ENCODE data around the gene UNC5A. TPM values are rescaled to one million over a fixed set of nuclear protein-coding genes. Genes with fewer than 3 reads are reported as not detected.

UNC5A gene
- total RNA-seq, 1 experiment from 2014 or later: 0.07 TPM

GRCh38 chr5:176889321-176890280, 79.2 kb downstream of the UNC5A start:
- no peaks in the 10 kb centered on the region for H3F3A ChIP-seq (ENCODE audit: low read length, unreplicated experiment)
- no peak overlapping the region for H3K9ac ChIP-seq (ENCODE audit: low read length)
- DNase-seq (no peak), ATAC-seq (no peak)
- no peaks in the 10 kb centered on the region for H3K9me2 ChIP-seq (replicated peaks; ENCODE audit: low read length)
- H3K9me3 ChIP-seq (ENCODE audit: low read length): no peaks in the 10 kb centered on the region
- H3K79me2 ChIP-seq (ENCODE audit: low read length): no peaks in the 10 kb centered on the region
- no peak overlapping the region for H3K4me2 ChIP-seq (ENCODE audit: low read length)
- H3K27me3 ChIP-seq (ENCODE audit: low read length): no peaks in the 10 kb centered on the region; the same call in 1 of the 2 replicates
- no peaks in the 10 kb centered on the region for H4K20me1 ChIP-seq (ENCODE audit: low read length)
- no peaks in the 10 kb centered on the region for H3K36me3 ChIP-seq (ENCODE audit: low read depth, low read length)
- CTCF ChIA-PET: no interaction called here
- POLR2A ChIA-PET (ENCODE audit: unreplicated experiment): no interaction called here
- H2AFZ ChIP-seq (ENCODE audit: low read length): no peak overlapping the region
- intact Hi-C loops (cut with micrococcal nuclease): no loop called here
- H3K27ac ChIP-seq (ENCODE audit: low read length): no peak overlapping the region
- H3K4me1 ChIP-seq (ENCODE audit: insufficient read depth, low read length): no peaks in the 10 kb centered on the region
- TF ChIP-seq EZH2 (IDR thresholded peaks at IDR 0.05; ENCODE audit: low read length, unreplicated experiment) (no peak), EZH2phosphoT487 (IDR thresholded peaks at IDR 0.05; ENCODE audit: borderline replicate concordance, low read length) (no peak), CTCF (conservative IDR thresholded peaks at IDR 0.05; ENCODE audit: low read depth, low read length) (no peak)
- no peak overlapping the region for H3K4me3 ChIP-seq (ENCODE audit: low read length)
- BruUV-seq (replicated peaks): no TSS peak

GRCh38 chr5:176890455-176891330, 80.3 kb downstream of the UNC5A start:
- POLR2A ChIA-PET (ENCODE audit: unreplicated experiment): no interaction called here
- TF ChIP-seq EZH2 (IDR thresholded peaks at IDR 0.05; ENCODE audit: low read length, unreplicated experiment) (no peak), CTCF (conservative IDR thresholded peaks at IDR 0.05; ENCODE audit: low read depth, low read length) (no peak), EZH2phosphoT487 (IDR thresholded peaks at IDR 0.05; ENCODE audit: borderline replicate concordance, low read length) (no peak)
- intact Hi-C loops (cut with micrococcal nuclease): no loop called here
- Histone ChIP-seq H3K27me3 (ENCODE audit: low read length) (no peaks in the 10 kb centered on the region; the same call in 1 of the 2 replicates), H3F3A (ENCODE audit: low read length, unreplicated experiment) (no peaks in the 10 kb centered on the region), H2AFZ (ENCODE audit: low read length) (no peak overlapping the region), H3K4me2 (ENCODE audit: low read length) (no peak overlapping the region), H3K9me3 (ENCODE audit: low read length) (no peaks in the 10 kb centered on the region), H3K4me3 (ENCODE audit: low read length) (no peak overlapping the region), H3K79me2 (ENCODE audit: low read length) (no peaks in the 10 kb centered on the region), H4K20me1 (ENCODE audit: low read length) (no peaks in the 10 kb centered on the region), H3K36me3 (ENCODE audit: low read depth, low read length) (no peaks in the 10 kb centered on the region), H3K4me1 (ENCODE audit: insufficient read depth, low read length) (no peaks in the 10 kb centered on the region), H3K9ac (ENCODE audit: low read length) (no peak overlapping the region), H3K9me2 (replicated peaks; ENCODE audit: low read length) (no peaks in the 10 kb centered on the region), H3K27ac (ENCODE audit: low read length) (no peak overlapping the region)
- ATAC-seq (no peak), DNase-seq (no peak)
- BruUV-seq (replicated peaks): no TSS peak
- CTCF ChIA-PET: no interaction called here

Data from PC-3 (cell line).